Stomach (tissue), 4 donors: ENCODE data around the gene KLHL3.

Experiments used
- CTCF ChIP-seq, 7 experiments: fragments of 450-650 bp in 4 of 7; fragments of 200-600 bp in 3 of 7; sonication (generic) in 3 of 7; IDR thresholded peaks; one replicate each; pipeline ENCODE4 v1.5.1; 2016 to 2019; ENCODE audit warnings: antibody characterized with exemption in 7 of 7, control low read depth in 2 of 7, mild to moderate bottlenecking in 1 of 7
- EP300 ChIP-seq: sonication (generic); formaldehyde crosslinking; IDR thresholded peaks from one replicate; pipeline ENCODE4 v1.6.1; 2017; ENCODE audit warnings: antibody characterized with exemption

- TF ChIP-seq EP300 (no peak), CTCF (IDR thresholded peaks at IDR 0.05) (no peak)
These were observed 77.6 kb downstream of the KLHL3 start for GRCh38 chr5:137658324-137658723.
